ENCODE measurements around the gene GPR143.
"Not testable (repeated sequence)": the region's sequence is repeated elsewhere in the genome, so short reads cannot be mapped to it uniquely, and the experiment has no call there.

GRCh38 chrX:9768321-9768839 is 2.7 kb upstream of the GPR143 start:
- not testable (repeated sequence) for TF ChIP-seq POLR2A, EP300 (IDR thresholded peaks at IDR 0.05)

All from sigmoid colon (tissue), 4 donors.